K562 (cell line): ENCODE results near the gene PLXNB1. TPM values are rescaled to one million over a fixed set of nuclear protein-coding genes. Genes with fewer than 3 reads are reported as not detected.

Experiments used
- BCOR ChIP-seq: fragments of 450-650 bp; IDR thresholded peaks from 2 replicates; pipeline ENCODE4 v1.6.1; 2016
- LEF1 ChIP-seq: fragments of 450-650 bp; IDR thresholded peaks from 2 replicates; pipeline ENCODE4 v1.6.1; 2016; ENCODE audit warnings: mild to moderate bottlenecking
- NELFE ChIP-seq: IDR thresholded peaks from 2 replicates; pipeline ENCODE4 v1.6.1; 2011; ENCODE audit warnings: mild to moderate bottlenecking; ENCODE audit not compliant: insufficient read depth, insufficient read length
- YBX1 ChIP-seq: fragments of 450-650 bp; IDR thresholded peaks from 2 replicates; pipeline ENCODE4 v1.7.1; 2016; ENCODE audit warnings: mild to moderate bottlenecking
- ZNF165 ChIP-seq: fragments of 250-450 bp; sonication (Bioruptor Pico); IDR thresholded peaks from 2 replicates; pipeline ENCODE4 v1.4.0; 2020; ENCODE audit warnings: borderline replicate concordance
- ZNF707 ChIP-seq: fragments of 250-450 bp; sonication (Bioruptor Pico); conservative IDR thresholded peaks from 2 replicates; pipeline ENCODE4 v1.8.0; 2022; ENCODE audit warnings: inconsistent platforms, mild to moderate bottlenecking, moderate library complexity
- ZNF785 ChIP-seq: fragments of 250-450 bp; sonication (Bioruptor Pico); IDR thresholded peaks from 2 replicates; pipeline ENCODE4 v1.4.0; 2020; ENCODE audit warnings: mild to moderate bottlenecking
- polyA plus RNA-seq, 8 experiments: library from polyadenylated mRNA; depleted of rRNA in 4 of 8; stranded (reverse) in 5 of 8; unstranded in 3 of 8; fragments of >200 nt; fragmentation: Nextera tagmentation in 2 of 8; fragmentation: Illumina TruSeq in 1 of 8; extraction: Ambion mirVana in 2 of 8; extraction: Trizol in 1 of 8; gene quantifications; 2 replicates each; pipeline versions ENCODE4 v1.2.1 to v1.2.3, GENCODE V29; 2011 to 2014; ENCODE audit warnings: inconsistent platforms in 1 of 8, missing spikeins in 1 of 8
- total RNA-seq, 7 experiments: library from RNA; depleted of rRNA in 6 of 7; stranded (reverse); fragments of >200 nt in 6 of 7; fragmentation: Illumina TruSeq in 2 of 7; extraction: Trizol in 2 of 7; gene quantifications; 2 replicates each; pipeline versions ENCODE4 v1.2.1 to v1.2.3, GENCODE V29; 2011 to 2021; ENCODE audit warnings: low replicate concordance in 1 of 7
- TF ChIP-seq, protein P1 (sequence below): fragments of 450-650 bp; formaldehyde crosslinking; IDR thresholded peaks from 2 replicates; pipeline ENCODE4 v1.4.0; 2020; ENCODE audit warnings: mild to moderate bottlenecking, moderate library complexity
- TF ChIP-seq, protein P2 (sequence below): fragments of 150-350 bp; IDR thresholded peaks from 2 replicates; pipeline ENCODE4 v1.6.1; 2014; ENCODE audit warnings: low read depth, mild to moderate bottlenecking, low read length, borderline replicate concordance
- TF ChIP-seq, protein P3 (sequence below): fragments of 450-650 bp; formaldehyde crosslinking; IDR thresholded peaks from 2 replicates; pipeline ENCODE4 v1.4.0; 2022; ENCODE audit warnings: mild to moderate bottlenecking, moderate library complexity
- TF ChIP-seq, protein P4 (sequence below): fragments of 250-450 bp; sonication (Bioruptor Pico); IDR thresholded peaks from 2 replicates; pipeline ENCODE4 v1.8.0; 2021; ENCODE audit warnings: moderate library complexity, mild to moderate bottlenecking, inconsistent platforms
- TF ChIP-seq, protein P5 (sequence below): fragments of 450-650 bp; conservative IDR thresholded peaks from 2 replicates; pipeline ENCODE4 v1.6.1; 2016; ENCODE audit warnings: missing genetic modification characterization, low read depth, mild to moderate bottlenecking, missing compliant biosample characterization, moderate library complexity
- TF ChIP-seq, protein P6 (sequence below): sonication (generic); formaldehyde crosslinking; IDR thresholded peaks from 2 replicates; pipeline ENCODE4 v1.8.1; 2023; ENCODE audit warnings: mild to moderate bottlenecking, missing genetic modification reagents
- TF ChIP-seq, protein P7 (sequence below): fragments of 250-450 bp; sonication (Bioruptor Pico); IDR thresholded peaks from 2 replicates; pipeline ENCODE4 v1.8.0; 2022; ENCODE audit warnings: inconsistent platforms, mild to moderate bottlenecking, moderate library complexity, borderline replicate concordance

The PLXNB1 gene
- total and polyA plus RNA-seq, 9 of the 15 experiments (the other 6 are each of a cell fraction or from before 2014, with no cell fraction given), result 0.17 to 17.4 (median 6.0) TPM

DNA sequence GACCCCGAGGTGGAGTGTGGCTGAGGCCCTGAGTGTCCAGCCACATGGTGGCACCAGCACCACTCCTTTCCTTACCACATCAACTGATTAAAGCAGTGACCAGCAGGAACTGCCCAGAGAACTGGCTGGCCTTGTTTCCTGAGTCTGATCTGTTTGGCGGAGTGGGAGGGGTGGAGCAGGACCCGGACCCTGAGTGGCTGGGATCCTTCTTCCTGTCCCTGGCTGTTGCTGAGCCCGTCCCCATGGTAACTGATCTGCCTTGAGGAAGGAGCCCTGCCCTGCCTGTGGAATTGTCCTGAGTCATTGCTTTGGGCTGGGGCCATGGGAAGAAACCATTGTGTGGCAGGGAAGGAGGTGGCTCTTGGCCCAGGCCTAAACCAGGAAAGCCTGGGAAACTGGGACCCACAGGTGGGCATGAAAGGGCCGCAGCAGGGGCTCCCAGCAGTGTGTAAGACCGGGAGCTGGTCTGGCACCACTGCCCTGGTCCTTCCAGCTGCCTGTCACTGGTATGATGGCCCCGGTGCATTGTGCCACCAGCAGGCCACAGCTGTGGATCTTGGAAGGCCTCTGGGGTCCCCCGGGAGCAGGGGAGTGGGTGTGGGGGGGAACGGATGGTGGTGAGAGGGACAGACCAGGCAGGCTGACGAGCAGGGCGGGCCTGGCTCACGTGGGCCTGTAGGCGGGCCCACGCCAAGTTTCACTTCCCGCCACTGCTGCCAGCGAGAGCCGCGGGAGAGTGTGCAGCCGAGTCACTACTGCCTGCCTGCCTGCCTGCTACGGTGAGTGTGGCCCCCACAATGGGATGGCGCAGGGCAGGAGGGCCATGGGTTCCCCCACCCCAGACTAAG, 35.9 kb upstream of the PLXNB1 start (continued):
- TF ChIP-seq ZNF707 (CRISPR knock-in tag) (no peak), BCOR (no peak), NELFE (no peak), LEF1 (no peak), ZNF165 (CRISPR knock-in tag) (no peak), ZNF785 (CRISPR knock-in tag) (no peak), YBX1 (no peak)
- TF ChIP-seq, protein P1, sequence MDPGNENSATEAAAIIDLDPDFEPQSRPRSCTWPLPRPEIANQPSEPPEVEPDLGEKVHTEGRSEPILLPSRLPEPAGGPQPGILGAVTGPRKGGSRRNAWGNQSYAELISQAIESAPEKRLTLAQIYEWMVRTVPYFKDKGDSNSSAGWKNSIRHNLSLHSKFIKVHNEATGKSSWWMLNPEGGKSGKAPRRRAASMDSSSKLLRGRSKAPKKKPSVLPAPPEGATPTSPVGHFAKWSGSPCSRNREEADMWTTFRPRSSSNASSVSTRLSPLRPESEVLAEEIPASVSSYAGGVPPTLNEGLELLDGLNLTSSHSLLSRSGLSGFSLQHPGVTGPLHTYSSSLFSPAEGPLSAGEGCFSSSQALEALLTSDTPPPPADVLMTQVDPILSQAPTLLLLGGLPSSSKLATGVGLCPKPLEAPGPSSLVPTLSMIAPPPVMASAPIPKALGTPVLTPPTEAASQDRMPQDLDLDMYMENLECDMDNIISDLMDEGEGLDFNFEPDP (CRISPR knock-in tag), result no peak
- TF ChIP-seq, protein P2, sequence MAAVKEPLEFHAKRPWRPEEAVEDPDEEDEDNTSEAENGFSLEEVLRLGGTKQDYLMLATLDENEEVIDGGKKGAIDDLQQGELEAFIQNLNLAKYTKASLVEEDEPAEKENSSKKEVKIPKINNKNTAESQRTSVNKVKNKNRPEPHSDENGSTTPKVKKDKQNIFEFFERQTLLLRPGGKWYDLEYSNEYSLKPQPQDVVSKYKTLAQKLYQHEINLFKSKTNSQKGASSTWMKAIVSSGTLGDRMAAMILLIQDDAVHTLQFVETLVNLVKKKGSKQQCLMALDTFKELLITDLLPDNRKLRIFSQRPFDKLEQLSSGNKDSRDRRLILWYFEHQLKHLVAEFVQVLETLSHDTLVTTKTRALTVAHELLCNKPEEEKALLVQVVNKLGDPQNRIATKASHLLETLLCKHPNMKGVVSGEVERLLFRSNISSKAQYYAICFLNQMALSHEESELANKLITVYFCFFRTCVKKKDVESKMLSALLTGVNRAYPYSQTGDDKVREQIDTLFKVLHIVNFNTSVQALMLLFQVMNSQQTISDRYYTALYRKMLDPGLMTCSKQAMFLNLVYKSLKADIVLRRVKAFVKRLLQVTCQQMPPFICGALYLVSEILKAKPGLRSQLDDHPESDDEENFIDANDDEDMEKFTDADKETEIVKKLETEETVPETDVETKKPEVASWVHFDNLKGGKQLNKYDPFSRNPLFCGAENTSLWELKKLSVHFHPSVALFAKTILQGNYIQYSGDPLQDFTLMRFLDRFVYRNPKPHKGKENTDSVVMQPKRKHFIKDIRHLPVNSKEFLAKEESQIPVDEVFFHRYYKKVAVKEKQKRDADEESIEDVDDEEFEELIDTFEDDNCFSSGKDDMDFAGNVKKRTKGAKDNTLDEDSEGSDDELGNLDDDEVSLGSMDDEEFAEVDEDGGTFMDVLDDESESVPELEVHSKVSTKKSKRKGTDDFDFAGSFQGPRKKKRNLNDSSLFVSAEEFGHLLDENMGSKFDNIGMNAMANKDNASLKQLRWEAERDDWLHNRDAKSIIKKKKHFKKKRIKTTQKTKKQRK, result no peak
- TF ChIP-seq, protein P3, sequence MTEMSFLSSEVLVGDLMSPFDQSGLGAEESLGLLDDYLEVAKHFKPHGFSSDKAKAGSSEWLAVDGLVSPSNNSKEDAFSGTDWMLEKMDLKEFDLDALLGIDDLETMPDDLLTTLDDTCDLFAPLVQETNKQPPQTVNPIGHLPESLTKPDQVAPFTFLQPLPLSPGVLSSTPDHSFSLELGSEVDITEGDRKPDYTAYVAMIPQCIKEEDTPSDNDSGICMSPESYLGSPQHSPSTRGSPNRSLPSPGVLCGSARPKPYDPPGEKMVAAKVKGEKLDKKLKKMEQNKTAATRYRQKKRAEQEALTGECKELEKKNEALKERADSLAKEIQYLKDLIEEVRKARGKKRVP (CRISPR knock-in tag), result no peak
- TF ChIP-seq, protein P4, sequence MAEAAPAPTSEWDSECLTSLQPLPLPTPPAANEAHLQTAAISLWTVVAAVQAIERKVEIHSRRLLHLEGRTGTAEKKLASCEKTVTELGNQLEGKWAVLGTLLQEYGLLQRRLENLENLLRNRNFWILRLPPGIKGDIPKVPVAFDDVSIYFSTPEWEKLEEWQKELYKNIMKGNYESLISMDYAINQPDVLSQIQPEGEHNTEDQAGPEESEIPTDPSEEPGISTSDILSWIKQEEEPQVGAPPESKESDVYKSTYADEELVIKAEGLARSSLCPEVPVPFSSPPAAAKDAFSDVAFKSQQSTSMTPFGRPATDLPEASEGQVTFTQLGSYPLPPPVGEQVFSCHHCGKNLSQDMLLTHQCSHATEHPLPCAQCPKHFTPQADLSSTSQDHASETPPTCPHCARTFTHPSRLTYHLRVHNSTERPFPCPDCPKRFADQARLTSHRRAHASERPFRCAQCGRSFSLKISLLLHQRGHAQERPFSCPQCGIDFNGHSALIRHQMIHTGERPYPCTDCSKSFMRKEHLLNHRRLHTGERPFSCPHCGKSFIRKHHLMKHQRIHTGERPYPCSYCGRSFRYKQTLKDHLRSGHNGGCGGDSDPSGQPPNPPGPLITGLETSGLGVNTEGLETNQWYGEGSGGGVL (CRISPR knock-in tag), result no peak
- TF ChIP-seq, protein P5, sequence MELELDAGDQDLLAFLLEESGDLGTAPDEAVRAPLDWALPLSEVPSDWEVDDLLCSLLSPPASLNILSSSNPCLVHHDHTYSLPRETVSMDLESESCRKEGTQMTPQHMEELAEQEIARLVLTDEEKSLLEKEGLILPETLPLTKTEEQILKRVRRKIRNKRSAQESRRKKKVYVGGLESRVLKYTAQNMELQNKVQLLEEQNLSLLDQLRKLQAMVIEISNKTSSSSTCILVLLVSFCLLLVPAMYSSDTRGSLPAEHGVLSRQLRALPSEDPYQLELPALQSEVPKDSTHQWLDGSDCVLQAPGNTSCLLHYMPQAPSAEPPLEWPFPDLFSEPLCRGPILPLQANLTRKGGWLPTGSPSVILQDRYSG (tag), result no peak
- TF ChIP-seq, protein P6, sequence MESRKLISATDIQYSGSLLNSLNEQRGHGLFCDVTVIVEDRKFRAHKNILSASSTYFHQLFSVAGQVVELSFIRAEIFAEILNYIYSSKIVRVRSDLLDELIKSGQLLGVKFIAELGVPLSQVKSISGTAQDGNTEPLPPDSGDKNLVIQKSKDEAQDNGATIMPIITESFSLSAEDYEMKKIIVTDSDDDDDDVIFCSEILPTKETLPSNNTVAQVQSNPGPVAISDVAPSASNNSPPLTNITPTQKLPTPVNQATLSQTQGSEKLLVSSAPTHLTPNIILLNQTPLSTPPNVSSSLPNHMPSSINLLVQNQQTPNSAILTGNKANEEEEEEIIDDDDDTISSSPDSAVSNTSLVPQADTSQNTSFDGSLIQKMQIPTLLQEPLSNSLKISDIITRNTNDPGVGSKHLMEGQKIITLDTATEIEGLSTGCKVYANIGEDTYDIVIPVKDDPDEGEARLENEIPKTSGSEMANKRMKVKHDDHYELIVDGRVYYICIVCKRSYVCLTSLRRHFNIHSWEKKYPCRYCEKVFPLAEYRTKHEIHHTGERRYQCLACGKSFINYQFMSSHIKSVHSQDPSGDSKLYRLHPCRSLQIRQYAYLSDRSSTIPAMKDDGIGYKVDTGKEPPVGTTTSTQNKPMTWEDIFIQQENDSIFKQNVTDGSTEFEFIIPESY (CRISPR knock-in tag), result peak; percentile 90
- TF ChIP-seq, protein P7, sequence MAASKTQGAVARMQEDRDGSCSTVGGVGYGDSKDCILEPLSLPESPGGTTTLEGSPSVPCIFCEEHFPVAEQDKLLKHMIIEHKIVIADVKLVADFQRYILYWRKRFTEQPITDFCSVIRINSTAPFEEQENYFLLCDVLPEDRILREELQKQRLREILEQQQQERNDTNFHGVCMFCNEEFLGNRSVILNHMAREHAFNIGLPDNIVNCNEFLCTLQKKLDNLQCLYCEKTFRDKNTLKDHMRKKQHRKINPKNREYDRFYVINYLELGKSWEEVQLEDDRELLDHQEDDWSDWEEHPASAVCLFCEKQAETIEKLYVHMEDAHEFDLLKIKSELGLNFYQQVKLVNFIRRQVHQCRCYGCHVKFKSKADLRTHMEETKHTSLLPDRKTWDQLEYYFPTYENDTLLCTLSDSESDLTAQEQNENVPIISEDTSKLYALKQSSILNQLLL (CRISPR knock-in tag), result no peak
